HepG2 (cell line): Measurements from ENCODE around the gene ZNF581. TPM values are rescaled to one million over a fixed set of nuclear protein-coding genes. Genes with fewer than 3 reads are reported as not detected.

Experiments used
- polyA plus RNA-seq, 8 experiments: library from polyadenylated mRNA; depleted of rRNA in 3 of 8; stranded (reverse) in 7 of 8; unstranded in 1 of 8; fragments of >200 nt; fragmentation: Illumina TruSeq in 4 of 8; extraction: Trizol in 4 of 8; gene quantifications; 2 replicates each; pipeline versions ENCODE4 v1.2.1 to v1.2.3, GENCODE V29; 2011 to 2016; ENCODE audit warnings: low read depth in 4 of 8, missing spikeins in 1 of 8, mixed read lengths in 1 of 8; ENCODE audit not compliant: insufficient read depth in 1 of 8
- total RNA-seq, 5 experiments: library from RNA; depleted of rRNA; stranded (reverse); fragments of >200 nt; fragmentation: Illumina TruSeq; extraction: Trizol; gene quantifications; 2 replicates each; pipeline ENCODE4 v1.2.3, GENCODE V29; 2016; ENCODE audit warnings: low read depth in 1 of 5

Gene ZNF581
- total and polyA plus RNA-seq, 2 of the 13 experiments (the other 11 are each of a cell fraction or from before 2014, with no cell fraction given), result 19.6 to 49.5 TPM

Other genes starting within 250 kb of the ZNF581 start
- gene UBE2S, start 235.9 kb upstream of the ZNF581 start, total RNA-seq (2016; rRNA removed; fragmentation: Illumina TruSeq; extraction: Trizol), result 29.5 and 39.3 TPM in 2 replicates
- gene UBE2S, start 235.9 kb upstream of the ZNF581 start, polyA plus RNA-seq (2011; rRNA removed), result 26.6 and 32.2 TPM in 2 replicates
- not detected in 2 replicates for gene SHISA7, start 200.3 kb upstream of the ZNF581 start, total RNA-seq (2016; rRNA removed; fragmentation: Illumina TruSeq; extraction: Trizol)
- not detected in 2 replicates for gene SHISA7, start 200.3 kb upstream of the ZNF581 start, polyA plus RNA-seq (2011; rRNA removed)
- gene ISOC2, start 182.0 kb upstream of the ZNF581 start, total RNA-seq (2016; rRNA removed; fragmentation: Illumina TruSeq; extraction: Trizol), result 105 and 106 TPM in 2 replicates
- 76.8 and 91.2 TPM in 2 replicates for gene ISOC2, start 182.0 kb upstream of the ZNF581 start, polyA plus RNA-seq (2011; rRNA removed)
- gene C19orf85, start 178.9 kb upstream of the ZNF581 start, total RNA-seq (2016; rRNA removed; fragmentation: Illumina TruSeq; extraction: Trizol), result not detected in 2 replicates
- not detected in 2 replicates for gene C19orf85, start 178.9 kb upstream of the ZNF581 start, polyA plus RNA-seq (2011; rRNA removed)
- gene ZNF628, start 167.0 kb upstream of the ZNF581 start, total RNA-seq (2016; rRNA removed; fragmentation: Illumina TruSeq; extraction: Trizol), result 1.00 and 1.2 TPM in 2 replicates
- gene ZNF628, start 167.0 kb upstream of the ZNF581 start, polyA plus RNA-seq (2011; rRNA removed), result 0.48 and 0.54 TPM in 2 replicates
- 14.7 and 22.3 TPM in 2 replicates for gene NAT14, start 158.5 kb upstream of the ZNF581 start, total RNA-seq (2016; rRNA removed; fragmentation: Illumina TruSeq; extraction: Trizol)
- 20.7 and 24.7 TPM in 2 replicates for gene NAT14, start 158.5 kb upstream of the ZNF581 start, polyA plus RNA-seq (2011; rRNA removed)
- not detected in 2 replicates for gene SSC5D, start 155.2 kb upstream of the ZNF581 start, total RNA-seq (2016; rRNA removed; fragmentation: Illumina TruSeq; extraction: Trizol)
- 0.03 TPM in 1 of 2 replicates, not detected in the other for gene SSC5D, start 155.2 kb upstream of the ZNF581 start, polyA plus RNA-seq (2011; rRNA removed)
- gene SBK2, start 106.5 kb upstream of the ZNF581 start, total RNA-seq (2016; rRNA removed; fragmentation: Illumina TruSeq; extraction: Trizol), result 0.24 and 0.45 TPM in 2 replicates
- 0.14 TPM in 1 of 2 replicates, not detected in the other for gene SBK2, start 106.5 kb upstream of the ZNF581 start, polyA plus RNA-seq (2011; rRNA removed)
- 0.46 and 0.66 TPM in 2 replicates for gene SBK3, start 98.1 kb upstream of the ZNF581 start, total RNA-seq (2016; rRNA removed; fragmentation: Illumina TruSeq; extraction: Trizol)
- gene SBK3, start 98.1 kb upstream of the ZNF581 start, polyA plus RNA-seq (2011; rRNA removed), result 0.77 and 1.5 TPM in 2 replicates
- gene ZNF579, start 62.8 kb upstream of the ZNF581 start, total RNA-seq (2016; rRNA removed; fragmentation: Illumina TruSeq; extraction: Trizol), result 1.7 and 2.9 TPM in 2 replicates
- gene ZNF579, start 62.8 kb upstream of the ZNF581 start, polyA plus RNA-seq (2011; rRNA removed), result 2.1 and 2.2 TPM in 2 replicates
- 3.4 and 5.9 TPM in 2 replicates for gene FIZ1, start 44.1 kb upstream of the ZNF581 start, total RNA-seq (2016; rRNA removed; fragmentation: Illumina TruSeq; extraction: Trizol)
- 3.6 and 4.1 TPM in 2 replicates for gene FIZ1, start 44.1 kb upstream of the ZNF581 start, polyA plus RNA-seq (2011; rRNA removed)
- 1.6 and 4.6 TPM in 2 replicates for gene ZNF524, start 43.4 kb upstream of the ZNF581 start, total RNA-seq (2016; rRNA removed; fragmentation: Illumina TruSeq; extraction: Trizol)
- 3.2 and 5.0 TPM in 2 replicates for gene ZNF524, start 43.4 kb upstream of the ZNF581 start, polyA plus RNA-seq (2011; rRNA removed)
- gene ZNF865, start 38.0 kb upstream of the ZNF581 start, total RNA-seq (2016; rRNA removed; fragmentation: Illumina TruSeq; extraction: Trizol), result 0.93 and 1.0 TPM in 2 replicates
- 1.0 and 1.5 TPM in 2 replicates for gene ZNF865, start 38.0 kb upstream of the ZNF581 start, polyA plus RNA-seq (2011; rRNA removed)
- gene ZNF784, start 19.1 kb upstream of the ZNF581 start, total RNA-seq (2016; rRNA removed; fragmentation: Illumina TruSeq; extraction: Trizol), result 4.0 and 4.2 TPM in 2 replicates
- 4.1 and 5.1 TPM in 2 replicates for gene ZNF784, start 19.1 kb upstream of the ZNF581 start, polyA plus RNA-seq (2011; rRNA removed)
- gene ZNF580, start 2.6 kb upstream of the ZNF581 start, total RNA-seq (2016; rRNA removed; fragmentation: Illumina TruSeq; extraction: Trizol), result 3.0 and 4.4 TPM in 2 replicates
- gene ZNF580, start 2.6 kb upstream of the ZNF581 start, polyA plus RNA-seq (2011; rRNA removed), result 6.0 and 7.0 TPM in 2 replicates
- gene CCDC106, start 4.6 kb downstream of the ZNF581 start, total RNA-seq (2016; rRNA removed; fragmentation: Illumina TruSeq; extraction: Trizol), result 7.0 and 8.8 TPM in 2 replicates
- 4.7 and 6.2 TPM in 2 replicates for gene CCDC106, start 4.6 kb downstream of the ZNF581 start, polyA plus RNA-seq (2011; rRNA removed)
- gene U2AF2, start 11.4 kb downstream of the ZNF581 start, total RNA-seq (2016; rRNA removed; fragmentation: Illumina TruSeq; extraction: Trizol), result 124 and 127 TPM in 2 replicates
- gene U2AF2, start 11.4 kb downstream of the ZNF581 start, polyA plus RNA-seq (2011; rRNA removed), result 84.3 and 116 TPM in 2 replicates
- gene EPN1, start 31.6 kb downstream of the ZNF581 start, total RNA-seq (2016; rRNA removed; fragmentation: Illumina TruSeq; extraction: Trizol), result 28.9 and 32.6 TPM in 2 replicates
- gene EPN1, start 31.6 kb downstream of the ZNF581 start, polyA plus RNA-seq (2011; rRNA removed), result 31.7 and 43.7 TPM in 2 replicates
- not detected in 2 replicates for gene NLRP9, start 94.8 kb downstream of the ZNF581 start, total RNA-seq (2016; rRNA removed; fragmentation: Illumina TruSeq; extraction: Trizol)
- not detected in 2 replicates for gene NLRP9, start 94.8 kb downstream of the ZNF581 start, polyA plus RNA-seq (2011; rRNA removed)
- not detected in 2 replicates for gene RFPL4A, start 115.4 kb downstream of the ZNF581 start, total RNA-seq (2016; rRNA removed; fragmentation: Illumina TruSeq; extraction: Trizol)
- 0.13 TPM in 1 of 2 replicates, not detected in the other for gene RFPL4A, start 115.4 kb downstream of the ZNF581 start, polyA plus RNA-seq (2011; rRNA removed)
- gene RFPL4AL1, start 125.5 kb downstream of the ZNF581 start, total RNA-seq (2016; rRNA removed; fragmentation: Illumina TruSeq; extraction: Trizol), result not detected in 2 replicates
- not detected in 2 replicates for gene RFPL4AL1, start 125.5 kb downstream of the ZNF581 start, polyA plus RNA-seq (2011; rRNA removed)
- 0.02 TPM in 1 of 2 replicates, not detected in the other for gene NLRP11, start 188.3 kb downstream of the ZNF581 start, total RNA-seq (2016; rRNA removed; fragmentation: Illumina TruSeq; extraction: Trizol)
- gene NLRP11, start 188.3 kb downstream of the ZNF581 start, polyA plus RNA-seq (2011; rRNA removed), result 0.01 TPM in 1 of 2 replicates, not detected in the other
- not detected in 2 replicates for gene NLRP4, start 192.9 kb downstream of the ZNF581 start, total RNA-seq (2016; rRNA removed; fragmentation: Illumina TruSeq; extraction: Trizol)
- gene NLRP4, start 192.9 kb downstream of the ZNF581 start, polyA plus RNA-seq (2011; rRNA removed), result not detected in 2 replicates